ENCODE measurements around the gene GSTM4.
A peak's percentile ranks its signal among the peaks of the same experiment; 100 is the strongest.

DNA sequence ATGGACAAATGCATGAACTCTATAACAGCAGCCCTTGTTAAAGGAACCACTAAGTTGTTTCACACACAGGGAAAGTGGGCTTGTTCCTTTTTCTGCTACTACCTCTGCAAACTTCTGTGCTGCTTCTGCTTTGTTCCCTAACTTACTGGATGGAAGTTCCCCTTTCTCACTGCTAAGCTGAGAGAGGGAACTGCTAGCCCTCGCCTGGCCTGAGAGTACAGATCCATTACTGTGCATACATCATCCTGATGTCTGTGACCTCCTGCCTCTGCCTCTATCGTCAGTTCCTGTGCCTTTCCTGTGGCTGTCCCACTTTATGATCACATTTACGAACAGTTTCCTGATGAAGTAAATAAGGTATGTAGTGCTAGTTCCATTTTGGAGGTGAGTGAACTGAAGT is 40.0 kb upstream of the GSTM4 start:
- no peak for TF ChIP-seq EP300 (IDR thresholded peaks at IDR 0.05; ENCODE audit: low read length)
- no peak for TF ChIP-seq POLR2A (conservative IDR thresholded peaks at IDR 0.05)
- no peak for TF ChIP-seq BRF2 (IDR thresholded peaks at IDR 0.05; ENCODE audit: borderline replicate concordance, insufficient read depth, insufficient read length)
- TF ChIP-seq, protein P1, sequence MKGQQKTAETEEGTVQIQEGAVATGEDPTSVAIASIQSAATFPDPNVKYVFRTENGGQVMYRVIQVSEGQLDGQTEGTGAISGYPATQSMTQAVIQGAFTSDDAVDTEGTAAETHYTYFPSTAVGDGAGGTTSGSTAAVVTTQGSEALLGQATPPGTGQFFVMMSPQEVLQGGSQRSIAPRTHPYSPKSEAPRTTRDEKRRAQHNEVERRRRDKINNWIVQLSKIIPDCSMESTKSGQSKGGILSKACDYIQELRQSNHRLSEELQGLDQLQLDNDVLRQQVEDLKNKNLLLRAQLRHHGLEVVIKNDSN (CRISPR knock-in tag; IDR thresholded peaks at IDR 0.05), result no peak
- TF ChIP-seq ZNF436 (CRISPR knock-in tag; IDR thresholded peaks at IDR 0.05), result no peak
- no peak for TF ChIP-seq ZBTB34 (CRISPR knock-in tag; IDR thresholded peaks at IDR 0.05)
- TF ChIP-seq TEAD4 (IDR thresholded peaks at IDR 0.05; ENCODE audit: low read length), result no peak
- no peak for TF ChIP-seq TEAD4 (CRISPR knock-in tag; IDR thresholded peaks at IDR 0.05; ENCODE audit: borderline replicate concordance)
- no peak for TF ChIP-seq EZH2 (IDR thresholded peaks at IDR 0.05; ENCODE audit: borderline replicate concordance, low read depth, low read length)
- TF ChIP-seq MEF2D (tag; conservative IDR thresholded peaks at IDR 0.05; ENCODE audit: low read depth), result no peak
- TF ChIP-seq, protein P2, sequence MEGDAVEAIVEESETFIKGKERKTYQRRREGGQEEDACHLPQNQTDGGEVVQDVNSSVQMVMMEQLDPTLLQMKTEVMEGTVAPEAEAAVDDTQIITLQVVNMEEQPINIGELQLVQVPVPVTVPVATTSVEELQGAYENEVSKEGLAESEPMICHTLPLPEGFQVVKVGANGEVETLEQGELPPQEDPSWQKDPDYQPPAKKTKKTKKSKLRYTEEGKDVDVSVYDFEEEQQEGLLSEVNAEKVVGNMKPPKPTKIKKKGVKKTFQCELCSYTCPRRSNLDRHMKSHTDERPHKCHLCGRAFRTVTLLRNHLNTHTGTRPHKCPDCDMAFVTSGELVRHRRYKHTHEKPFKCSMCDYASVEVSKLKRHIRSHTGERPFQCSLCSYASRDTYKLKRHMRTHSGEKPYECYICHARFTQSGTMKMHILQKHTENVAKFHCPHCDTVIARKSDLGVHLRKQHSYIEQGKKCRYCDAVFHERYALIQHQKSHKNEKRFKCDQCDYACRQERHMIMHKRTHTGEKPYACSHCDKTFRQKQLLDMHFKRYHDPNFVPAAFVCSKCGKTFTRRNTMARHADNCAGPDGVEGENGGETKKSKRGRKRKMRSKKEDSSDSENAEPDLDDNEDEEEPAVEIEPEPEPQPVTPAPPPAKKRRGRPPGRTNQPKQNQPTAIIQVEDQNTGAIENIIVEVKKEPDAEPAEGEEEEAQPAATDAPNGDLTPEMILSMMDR (IDR thresholded peaks at IDR 0.05 in 2 of 3, conservative IDR thresholded peaks at IDR 0.05 in 1 of 3; ENCODE audit: insufficient read depth in 2 of 3, low read depth in 1 of 3, low read length in 3 of 3), result no peak
- no peak for TF ChIP-seq RBM22 (IDR thresholded peaks at IDR 0.05; ENCODE audit: low read depth, low read length, poor library complexity, severe bottlenecking)
- 0 out of 2 replicates have a peak, but pooled peaks have one; percentile 25 for TF ChIP-seq GABPA (tag; conservative IDR thresholded peaks at IDR 0.05; ENCODE audit: low read depth)

Data from K562 (cell line).